Measurements from ENCODE around the gene BCL2L2.

BCL2L2 gene

GRCh38 chr14:23358042-23358441 is 51.4 kb downstream of the BCL2L2 start (continued):
- TF ChIP-seq, protein P1, sequence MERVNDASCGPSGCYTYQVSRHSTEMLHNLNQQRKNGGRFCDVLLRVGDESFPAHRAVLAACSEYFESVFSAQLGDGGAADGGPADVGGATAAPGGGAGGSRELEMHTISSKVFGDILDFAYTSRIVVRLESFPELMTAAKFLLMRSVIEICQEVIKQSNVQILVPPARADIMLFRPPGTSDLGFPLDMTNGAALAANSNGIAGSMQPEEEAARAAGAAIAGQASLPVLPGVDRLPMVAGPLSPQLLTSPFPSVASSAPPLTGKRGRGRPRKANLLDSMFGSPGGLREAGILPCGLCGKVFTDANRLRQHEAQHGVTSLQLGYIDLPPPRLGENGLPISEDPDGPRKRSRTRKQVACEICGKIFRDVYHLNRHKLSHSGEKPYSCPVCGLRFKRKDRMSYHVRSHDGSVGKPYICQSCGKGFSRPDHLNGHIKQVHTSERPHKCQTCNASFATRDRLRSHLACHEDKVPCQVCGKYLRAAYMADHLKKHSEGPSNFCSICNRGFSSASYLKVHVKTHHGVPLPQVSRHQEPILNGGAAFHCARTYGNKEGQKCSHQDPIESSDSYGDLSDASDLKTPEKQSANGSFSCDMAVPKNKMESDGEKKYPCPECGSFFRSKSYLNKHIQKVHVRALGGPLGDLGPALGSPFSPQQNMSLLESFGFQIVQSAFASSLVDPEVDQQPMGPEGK (CRISPR knock-in tag; IDR thresholded peaks at IDR 0.05; ENCODE audit: borderline replicate concordance), result no peak
- TF ChIP-seq PPARA (CRISPR knock-in tag; IDR thresholded peaks at IDR 0.05; ENCODE audit: borderline replicate concordance), result no peak
- TF ChIP-seq ZNF565 (CRISPR knock-in tag; conservative IDR thresholded peaks at IDR 0.05; ENCODE audit: low read depth), result no peak
- no peak for TF ChIP-seq CREB5 (CRISPR knock-in tag; IDR thresholded peaks at IDR 0.05; ENCODE audit: low read depth)

- no peak for ATAC-seq
- TF ChIP-seq CSDC2 (CRISPR knock-in tag; IDR thresholded peaks at IDR 0.05) (no peak), TOX (CRISPR knock-in tag; IDR thresholded peaks at IDR 0.05; ENCODE audit: borderline replicate concordance) (no peak), ESRRG (CRISPR knock-in tag; IDR thresholded peaks at IDR 0.05) (no peak)
- TF ChIP-seq, protein P1 (CRISPR knock-in tag; IDR thresholded peaks at IDR 0.05; ENCODE audit: borderline replicate concordance), result no peak
- TF ChIP-seq, protein P2, sequence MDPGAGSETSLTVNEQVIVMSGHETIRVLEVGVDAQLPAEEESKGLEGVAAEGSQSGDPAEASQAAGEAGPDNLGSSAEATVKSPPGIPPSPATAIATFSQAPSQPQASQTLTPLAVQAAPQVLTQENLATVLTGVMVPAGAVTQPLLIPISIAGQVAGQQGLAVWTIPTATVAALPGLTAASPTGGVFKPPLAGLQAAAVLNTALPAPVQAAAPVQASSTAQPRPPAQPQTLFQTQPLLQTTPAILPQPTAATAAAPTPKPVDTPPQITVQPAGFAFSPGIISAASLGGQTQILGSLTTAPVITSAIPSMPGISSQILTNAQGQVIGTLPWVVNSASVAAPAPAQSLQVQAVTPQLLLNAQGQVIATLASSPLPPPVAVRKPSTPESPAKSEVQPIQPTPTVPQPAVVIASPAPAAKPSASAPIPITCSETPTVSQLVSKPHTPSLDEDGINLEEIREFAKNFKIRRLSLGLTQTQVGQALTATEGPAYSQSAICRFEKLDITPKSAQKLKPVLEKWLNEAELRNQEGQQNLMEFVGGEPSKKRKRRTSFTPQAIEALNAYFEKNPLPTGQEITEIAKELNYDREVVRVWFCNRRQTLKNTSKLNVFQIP (CRISPR knock-in tag; IDR thresholded peaks at IDR 0.05; ENCODE audit: borderline replicate concordance, low read depth), result no peak
Observed at GRCh38 chr14:23358553-23359166, 52.0 kb downstream of the BCL2L2 start.

DNA sequence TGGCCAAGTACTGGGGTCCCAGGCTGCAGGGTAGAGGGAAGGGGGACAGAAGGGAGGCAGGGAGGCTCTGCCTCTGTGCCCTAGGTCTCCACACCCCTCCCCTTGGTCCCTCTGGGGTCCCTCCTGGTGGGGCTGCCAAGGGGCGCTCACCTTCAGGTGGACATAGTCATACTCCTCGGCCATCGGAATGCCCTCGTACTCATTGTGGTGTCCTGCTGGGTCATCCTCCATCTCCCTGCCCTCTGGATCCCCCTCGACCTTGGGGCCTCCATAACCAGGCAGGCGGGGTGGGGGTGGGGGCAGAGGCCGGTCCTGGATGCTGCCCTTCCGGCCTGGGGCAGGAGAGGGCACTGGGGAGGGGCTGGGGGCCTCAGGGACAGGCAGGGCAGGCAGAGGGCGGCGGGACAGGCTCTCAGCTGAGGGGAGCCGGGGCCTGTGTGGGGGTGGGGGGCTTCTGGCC is 52.6 kb downstream of the BCL2L2 start:
- TF ChIP-seq CSDC2 (CRISPR knock-in tag; IDR thresholded peaks at IDR 0.05), result no peak
- no peak for TF ChIP-seq ZFP3 (CRISPR knock-in tag; IDR thresholded peaks at IDR 0.05)
- no peak for TF ChIP-seq ZFP30 (CRISPR knock-in tag; IDR thresholded peaks at IDR 0.05)
- TF ChIP-seq CSRNP3 (CRISPR knock-in tag; IDR thresholded peaks at IDR 0.05), result no peak
- no peak for TF ChIP-seq SNAI2 (CRISPR knock-in tag; IDR thresholded peaks at IDR 0.05)
- no peak for TF ChIP-seq ESRRG (CRISPR knock-in tag; IDR thresholded peaks at IDR 0.05)
- TF ChIP-seq ZC3H10 (CRISPR knock-in tag; IDR thresholded peaks at IDR 0.05), result no peak
- no peak for TF ChIP-seq TCF4 (CRISPR knock-in tag; IDR thresholded peaks at IDR 0.05; ENCODE audit: borderline replicate concordance)
- TF ChIP-seq, protein P2 (CRISPR knock-in tag; IDR thresholded peaks at IDR 0.05; ENCODE audit: borderline replicate concordance, low read depth), result no peak
- TF ChIP-seq, protein P1 (CRISPR knock-in tag; IDR thresholded peaks at IDR 0.05; ENCODE audit: borderline replicate concordance), result no peak
- TF ChIP-seq BACH2 (CRISPR knock-in tag; IDR thresholded peaks at IDR 0.05; ENCODE audit: borderline replicate concordance), result no peak
- no peak for TF ChIP-seq ZNF8 (CRISPR knock-in tag; IDR thresholded peaks at IDR 0.05)
- TF ChIP-seq TOX (CRISPR knock-in tag; IDR thresholded peaks at IDR 0.05; ENCODE audit: borderline replicate concordance), result no peak
- no peak for TF ChIP-seq PPARA (CRISPR knock-in tag; IDR thresholded peaks at IDR 0.05; ENCODE audit: borderline replicate concordance)
- no peak for TF ChIP-seq GLIS3 (CRISPR knock-in tag; IDR thresholded peaks at IDR 0.05)
- ATAC-seq, result no peak
